ENCODE data around the gene AGXT2. TPM values are rescaled to one million over a fixed set of nuclear protein-coding genes. Genes with fewer than 3 reads are reported as not detected.

AGXT2 gene
- total RNA-seq, 1 experiment from 2014 or later = not detected

- no peak overlapping the region for H3K4me3 Mint-ChIP-seq
- no peaks in the 10 kb centered on the region for H3K27me3 Mint-ChIP-seq (ENCODE audit: low read depth)
- POLR2A ChIA-PET = no interaction called here
Measured at GRCh38 chr5:34968258-34968657, 79.5 kb downstream of the AGXT2 start.

GRCh38 chr5:34967540-34967939 lies 80.2 kb downstream of the AGXT2 start:
- CTCF ChIA-PET = interaction anchor here (0.8 kb wide), 1 partner anchor 36 kb away, joined by 4 read pairs; no protein-coding TSS in a partner anchor
- DNase-seq (ENCODE audit: low spot score) (no peak), ATAC-seq (no peak)
- no peak overlapping the region for H3K4me3 Mint-ChIP-seq
- no peak overlapping the region for H3K27ac Mint-ChIP-seq
- H3K27me3 Mint-ChIP-seq (ENCODE audit: low read depth) = no peaks in the 10 kb centered on the region
- TF ChIP-seq USF2 (CRISPR knock-in tag; IDR thresholded peaks at IDR 0.05) = no peak
- no peak for TF ChIP-seq E2F4 (CRISPR knock-in tag; IDR thresholded peaks at IDR 0.05; ENCODE audit: borderline replicate concordance, low read depth)
- no peak for TF ChIP-seq MAX (CRISPR knock-in tag; IDR thresholded peaks at IDR 0.05)
- TF ChIP-seq ZNF232 (CRISPR knock-in tag; IDR thresholded peaks at IDR 0.05) = no peak
- no peak for TF ChIP-seq ERG (CRISPR knock-in tag; IDR thresholded peaks at IDR 0.05)
- TF ChIP-seq MYBL2 (CRISPR knock-in tag; IDR thresholded peaks at IDR 0.05) = no peak
- no peak for TF ChIP-seq ZMAT4 (CRISPR knock-in tag; IDR thresholded peaks at IDR 0.05)
- no peak for TF ChIP-seq ZNF671 (CRISPR knock-in tag; IDR thresholded peaks at IDR 0.05)
- no peak for TF ChIP-seq SMAD3 (CRISPR knock-in tag; IDR thresholded peaks at IDR 0.05; ENCODE audit: borderline replicate concordance)
- no peak for TF ChIP-seq SOX15 (CRISPR knock-in tag; IDR thresholded peaks at IDR 0.05)
- no peak for TF ChIP-seq CBFB (CRISPR knock-in tag; IDR thresholded peaks at IDR 0.05; ENCODE audit: low read depth)
- no peak for TF ChIP-seq ZNF121 (CRISPR knock-in tag; IDR thresholded peaks at IDR 0.05)
- TF ChIP-seq RELA (CRISPR knock-in tag; IDR thresholded peaks at IDR 0.05; ENCODE audit: borderline replicate concordance) = no peak
- TF ChIP-seq ESRRA (CRISPR knock-in tag; IDR thresholded peaks at IDR 0.05; ENCODE audit: borderline replicate concordance) = no peak
- POLR2A ChIA-PET = no interaction called here
- H3K4me1 Mint-ChIP-seq = no peaks in the 10 kb centered on the region
- H3K36me3 Mint-ChIP-seq = peaks cover 20% of the 10 kb centered on the region
- peaks cover 19% of the 10 kb centered on the region for H3K9me3 Mint-ChIP-seq

More at GRCh38 chr5:34968258-34968657, 79.5 kb downstream of the AGXT2 start:
- TF ChIP-seq ZNF671 (CRISPR knock-in tag; IDR thresholded peaks at IDR 0.05) (no peak), E2F1 (CRISPR knock-in tag; IDR thresholded peaks at IDR 0.05) (no peak), ZBTB43 (CRISPR knock-in tag; IDR thresholded peaks at IDR 0.05) (no peak), HMGXB4 (CRISPR knock-in tag; IDR thresholded peaks at IDR 0.05) (no peak), NFYB (CRISPR knock-in tag; conservative IDR thresholded peaks at IDR 0.05; ENCODE audit: low read depth) (no peak), MAX (CRISPR knock-in tag; IDR thresholded peaks at IDR 0.05) (no peak)
- H3K36me3 Mint-ChIP-seq = peaks cover 20% of the 10 kb centered on the region
- H3K27ac Mint-ChIP-seq = no peak overlapping the region
- no peak for ATAC-seq
- H3K9me3 Mint-ChIP-seq = peaks cover 19% of the 10 kb centered on the region
- no peak for DNase-seq (ENCODE audit: low spot score)
- CTCF ChIA-PET = no interaction called here
- H3K4me1 Mint-ChIP-seq = no peaks in the 10 kb centered on the region

All from WTC11 (cell line).